ENCODE data around the gene HJURP. TPM values are rescaled to one million over a fixed set of nuclear protein-coding genes. Genes with fewer than 3 reads are reported as not detected.

The HJURP gene
- total and polyA plus RNA-seq, 2 donors (not counting 3 experiments of a cell fraction or from before 2014, with no cell fraction given), result 34.4 to 60.9 TPM

- Histone ChIP-seq H3K36me3 (ENCODE audit: control insufficient read depth in 2 of 2, extremely low read depth in 1 of 2, insufficient read depth in 2 of 2, low read length in 2 of 2) (peaks cover 6 to 57% of the 10 kb centered on the region in 2 experiments), H2AFZ (ENCODE audit: low read depth, low read length) (no peak overlapping the region), H4K20me1 (replicated peaks; ENCODE audit: control insufficient read depth, extremely low read depth, insufficient read depth, low read length) (no peaks in the 10 kb centered on the region), H3K9me3 (replicated peaks; ENCODE audit: control insufficient read depth, insufficient read depth, low read length) (no peaks in the 10 kb centered on the region), H3K9ac (replicated peaks; ENCODE audit: extremely low read depth, insufficient read depth, low read length) (no peak overlapping the region), H3K27ac (ENCODE audit: insufficient read depth, low read depth, low read length) (no peak overlapping the region), H3K9me1 (replicated peaks; ENCODE audit: control insufficient read depth, extremely low read depth, insufficient read depth, low read length) (no peaks in the 10 kb centered on the region), H3K4me1 (ENCODE audit: control insufficient read depth, extremely low read depth, insufficient read depth, low read length) (no peaks in the 10 kb centered on the region), H3K4me2 (ENCODE audit: insufficient read depth, low read length) (no peak overlapping the region), H3K27me3 (ENCODE audit: control insufficient read depth in 2 of 2, insufficient read depth in 2 of 2, low read length in 2 of 2) (no peaks in the 10 kb centered on the region), H3K79me2 (ENCODE audit: control insufficient read depth, insufficient read depth, low read length) (peaks cover 88% of the 10 kb centered on the region), H3K4me3 (replicated peaks in 1 of 3; ENCODE audit: insufficient read depth in 1 of 3, low read depth in 1 of 3, low read length in 3 of 3) (no peak overlapping the region)
- no TSS peak for BruUV-seq (replicated peaks)
- dilution Hi-C loops (cut with MboI; ENCODE audit: extremely low pct_ligation_motif_present, low sequenced_read_pairs), result no loop called here
- ChIA-PET CTCF (no interaction called here), POLR2A (no interaction called here)
- DNase-seq (ENCODE audit: low read depth, low spot score), result no peak
- TF ChIP-seq FOS (IDR thresholded peaks at IDR 0.05; ENCODE audit: borderline replicate concordance, insufficient read depth, low read length) (no peak), JUN (IDR thresholded peaks at IDR 0.05; ENCODE audit: borderline replicate concordance, insufficient read depth, insufficient read length, low read depth) (no peak)
- no peak for FAIRE-seq
- intact Hi-C loops (cut with micrococcal nuclease), result loop anchor here (10.0 kb wide), 1 partner anchor 555 kb away; no protein-coding TSS in a partner anchor
These were observed 14.9 kb downstream of the HJURP start for GRCh38 chr2:233839447-233839820.

DNA sequence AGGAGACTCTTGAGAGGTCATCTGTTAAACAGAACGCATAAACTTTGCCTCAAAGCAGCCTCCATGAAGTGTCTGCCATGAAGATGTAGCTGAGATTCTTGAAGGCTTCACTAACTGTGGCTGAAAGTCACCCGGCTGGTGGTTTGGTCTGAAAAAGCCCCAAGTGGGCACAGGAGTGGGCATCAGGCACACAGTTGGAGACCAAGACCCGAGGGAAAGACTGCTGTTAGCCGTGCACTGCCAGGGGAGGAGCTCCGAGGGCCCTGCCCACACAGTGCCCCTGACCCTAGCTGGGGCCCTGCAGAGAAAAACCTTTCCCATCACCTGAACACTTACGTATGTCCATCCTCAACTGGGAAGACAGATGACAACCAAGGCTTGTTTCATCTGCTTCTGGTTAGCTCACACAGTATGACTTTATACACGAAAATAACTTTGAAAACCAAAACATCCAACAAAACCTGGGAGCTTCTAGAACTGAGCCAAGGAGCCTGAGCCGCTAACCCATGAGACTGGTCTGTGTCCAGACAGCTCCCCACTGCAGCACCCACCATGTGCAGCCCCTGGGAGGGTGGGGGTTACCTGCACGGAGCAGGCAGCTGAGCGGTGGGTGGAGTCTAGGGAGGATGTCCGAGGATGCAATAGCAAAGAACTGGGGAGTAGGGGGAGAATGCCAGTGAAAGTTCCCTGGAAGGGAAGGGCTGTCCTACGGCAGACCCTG is 15.4 kb downstream of the HJURP start:
- intact Hi-C loops (cut with micrococcal nuclease) (loop anchor here (10.0 kb wide), 1 partner anchor 554 kb away; no protein-coding TSS in a partner anchor), dilution Hi-C loops (cut with MboI; ENCODE audit: extremely low pct_ligation_motif_present, low sequenced_read_pairs) (no loop called here)
- H4K20me1 ChIP-seq (replicated peaks; ENCODE audit: control insufficient read depth, extremely low read depth, insufficient read depth, low read length), result no peaks in the 10 kb centered on the region
- no TSS peak for BruUV-seq (replicated peaks)
- no peaks in the 10 kb centered on the region for H3K9me3 ChIP-seq (replicated peaks; ENCODE audit: control insufficient read depth, insufficient read depth, low read length)
- peaks cover 82% of the 10 kb centered on the region for H3K79me2 ChIP-seq (ENCODE audit: control insufficient read depth, insufficient read depth, low read length)
- no peaks in the 10 kb centered on the region for H3K4me1 ChIP-seq (ENCODE audit: control insufficient read depth, extremely low read depth, insufficient read depth, low read length)
- H3K4me2 ChIP-seq (ENCODE audit: insufficient read depth, low read length), result no peak overlapping the region
- no peak overlapping the region for H3K4me3 ChIP-seq (replicated peaks in 1 of 3; ENCODE audit: insufficient read depth in 1 of 3, low read depth in 1 of 3, low read length in 3 of 3)
- no peaks in the 10 kb centered on the region for H3K9me1 ChIP-seq (replicated peaks; ENCODE audit: control insufficient read depth, extremely low read depth, insufficient read depth, low read length)
- no peak overlapping the region for H3K9ac ChIP-seq (replicated peaks; ENCODE audit: extremely low read depth, insufficient read depth, low read length)
- CTCF ChIA-PET, result interaction anchor here (1.4 kb wide), 1 partner anchor 11 kb away, joined by 5 read pairs; no protein-coding TSS in a partner anchor
- no peaks in the 10 kb centered on the region for H3K27me3 ChIP-seq (ENCODE audit: control insufficient read depth in 2 of 2, insufficient read depth in 2 of 2, low read length in 2 of 2)
- DNase-seq (ENCODE audit: low read depth, low spot score) (no peak), FAIRE-seq (no peak)
- H2AFZ ChIP-seq (ENCODE audit: low read depth, low read length), result no peak overlapping the region
- POLR2A ChIA-PET, result no interaction called here
- peaks cover 4 to 52% of the 10 kb centered on the region in 2 experiments for H3K36me3 ChIP-seq (ENCODE audit: control insufficient read depth in 2 of 2, extremely low read depth in 1 of 2, insufficient read depth in 2 of 2, low read length in 2 of 2)
- H3K27ac ChIP-seq (ENCODE audit: insufficient read depth, low read depth, low read length), result no peak overlapping the region
- TF ChIP-seq FOS (IDR thresholded peaks at IDR 0.05; ENCODE audit: borderline replicate concordance, insufficient read depth, low read length) (no peak), MYC (IDR thresholded peaks at IDR 0.05; ENCODE audit: low read depth, low read length) (no peak), POLR2A (IDR thresholded peaks at IDR 0.05; ENCODE audit: low read depth, low read length) (no peak), POLR2AphosphoS5 (IDR thresholded peaks at IDR 0.05; ENCODE audit: insufficient read depth, low read depth, low read length) (no peak), GATA2 (IDR thresholded peaks at IDR 0.05; ENCODE audit: insufficient read depth, insufficient read length, low read depth, low read length) (no peak), MAX (IDR thresholded peaks at IDR 0.05; ENCODE audit: insufficient read depth, insufficient read length) (no peak), JUN (IDR thresholded peaks at IDR 0.05; ENCODE audit: borderline replicate concordance, insufficient read depth, insufficient read length, low read depth) (no peak), EZH2 (IDR thresholded peaks at IDR 0.05; ENCODE audit: borderline replicate concordance, low read depth, low read length, severe bottlenecking) (no peak)
- TF ChIP-seq, protein P1, sequence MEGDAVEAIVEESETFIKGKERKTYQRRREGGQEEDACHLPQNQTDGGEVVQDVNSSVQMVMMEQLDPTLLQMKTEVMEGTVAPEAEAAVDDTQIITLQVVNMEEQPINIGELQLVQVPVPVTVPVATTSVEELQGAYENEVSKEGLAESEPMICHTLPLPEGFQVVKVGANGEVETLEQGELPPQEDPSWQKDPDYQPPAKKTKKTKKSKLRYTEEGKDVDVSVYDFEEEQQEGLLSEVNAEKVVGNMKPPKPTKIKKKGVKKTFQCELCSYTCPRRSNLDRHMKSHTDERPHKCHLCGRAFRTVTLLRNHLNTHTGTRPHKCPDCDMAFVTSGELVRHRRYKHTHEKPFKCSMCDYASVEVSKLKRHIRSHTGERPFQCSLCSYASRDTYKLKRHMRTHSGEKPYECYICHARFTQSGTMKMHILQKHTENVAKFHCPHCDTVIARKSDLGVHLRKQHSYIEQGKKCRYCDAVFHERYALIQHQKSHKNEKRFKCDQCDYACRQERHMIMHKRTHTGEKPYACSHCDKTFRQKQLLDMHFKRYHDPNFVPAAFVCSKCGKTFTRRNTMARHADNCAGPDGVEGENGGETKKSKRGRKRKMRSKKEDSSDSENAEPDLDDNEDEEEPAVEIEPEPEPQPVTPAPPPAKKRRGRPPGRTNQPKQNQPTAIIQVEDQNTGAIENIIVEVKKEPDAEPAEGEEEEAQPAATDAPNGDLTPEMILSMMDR (IDR thresholded peaks at IDR 0.05; ENCODE audit: extremely low read depth in 1 of 2, insufficient read depth in 1 of 2, low read depth in 1 of 2, low read length in 2 of 2), result no peak
